HG02973 (cell line): Measurements from ENCODE around the gene MMP27.
"Not testable (repeated sequence)": the region's sequence is repeated elsewhere in the genome, so short reads cannot be mapped to it uniquely, and the experiment has no call there.

ENCODE experiments used
- ATAC-seq: cut with Tn5 transposase; IDR thresholded peaks from one replicate; pipeline ENCODE4 v1.9.1; 2021; ENCODE audit warnings: moderate library complexity; ENCODE audit not compliant: unreplicated experiment

The MMP27 gene

GRCh38 chr11:102705626-102706025, at the start of gene MMP27:
Gene MMP27 (minus strand): TSS chr11:102705769. CDS start chr11:102705714, 55 bp downstream.
- ATAC-seq = no peak

GRCh38 chr11:102753267-102753666, 47.7 kb upstream of the MMP27 start:
- no peak for ATAC-seq

DNA sequence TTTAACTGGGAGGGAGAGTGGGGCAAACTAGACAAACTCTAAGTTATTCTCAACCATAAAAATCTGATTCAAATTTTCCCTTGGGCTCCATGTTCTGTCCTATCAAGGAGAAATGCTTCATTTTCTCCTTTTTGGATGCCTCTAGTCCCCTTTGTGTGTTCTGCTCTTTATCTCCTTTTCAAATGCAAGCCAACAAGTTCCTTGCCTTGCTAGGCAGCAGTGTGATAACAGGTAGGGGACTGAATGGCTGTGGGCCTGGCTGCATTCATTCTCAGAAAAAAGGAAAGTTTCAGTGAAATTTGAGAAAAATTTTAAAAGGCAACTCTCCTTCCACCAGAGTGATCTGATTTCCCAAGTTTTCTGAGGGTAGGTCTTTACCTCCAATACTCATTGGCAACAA, 46.1 kb upstream of the MMP27 start:
- no peak for ATAC-seq

GRCh38 chr11:102749101-102749722, 43.6 kb upstream of the MMP27 start:
- ATAC-seq = no peak

DNA sequence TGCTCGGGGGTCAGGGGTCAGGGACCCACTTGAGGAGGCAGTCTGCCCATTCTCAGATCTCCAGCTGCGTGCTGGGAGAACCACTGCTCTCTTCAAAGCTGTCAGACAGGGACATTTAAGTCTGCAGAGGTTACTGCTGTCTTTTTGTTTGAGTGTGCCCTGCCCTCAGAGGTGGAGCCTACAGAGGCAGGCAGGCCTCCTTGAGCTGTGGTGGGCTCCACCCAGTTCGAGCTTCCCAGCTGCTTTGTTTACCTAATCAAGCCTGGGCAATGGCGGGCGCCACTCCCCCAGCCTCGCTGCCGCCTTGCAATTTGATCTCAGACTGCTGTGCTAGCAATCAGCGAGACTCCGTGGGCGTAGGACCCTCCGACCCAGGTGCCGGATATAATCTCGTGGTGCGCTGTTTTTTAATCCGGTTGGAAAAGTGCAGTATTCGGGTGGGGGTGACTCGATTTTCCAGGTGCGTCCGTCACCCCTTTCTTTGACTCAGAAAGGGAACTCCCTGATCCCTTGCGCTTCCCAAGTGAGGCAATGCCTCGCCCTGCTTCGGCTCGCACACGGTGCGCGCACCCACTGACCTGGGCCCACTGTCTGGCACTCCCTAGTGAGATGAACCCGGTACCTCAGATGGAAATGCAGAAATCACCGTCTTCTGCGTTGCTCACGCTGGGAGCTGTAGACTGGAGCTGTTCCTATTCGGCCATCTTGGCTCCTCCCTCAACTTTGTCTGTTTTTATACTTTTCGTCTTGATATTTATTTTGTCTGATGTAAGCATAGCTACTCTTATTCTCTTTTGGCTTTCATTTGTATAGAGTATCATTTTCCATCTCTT, 41.4 kb upstream of the MMP27 start:
- ATAC-seq = not testable (repeated sequence)

DNA sequence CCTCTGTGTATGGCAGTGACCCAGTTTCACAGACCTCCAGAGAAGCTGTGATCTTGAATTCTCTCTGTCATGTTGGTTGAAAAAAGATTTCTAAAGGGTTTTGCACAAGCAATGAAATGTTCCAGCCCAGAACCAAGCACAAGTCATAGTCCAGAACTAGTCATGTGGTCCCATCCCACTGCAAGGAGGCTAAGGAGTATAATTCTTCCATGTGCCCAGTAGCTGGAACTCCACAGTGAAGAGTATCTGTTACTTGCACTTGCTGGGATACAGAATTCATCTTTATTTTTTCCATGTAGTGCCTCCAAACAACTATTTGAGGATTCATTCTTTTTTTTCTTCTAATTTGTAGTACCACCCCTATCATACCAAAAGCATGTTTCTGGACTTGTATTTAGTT, 29.1 kb upstream of the MMP27 start:
- no peak for ATAC-seq

DNA sequence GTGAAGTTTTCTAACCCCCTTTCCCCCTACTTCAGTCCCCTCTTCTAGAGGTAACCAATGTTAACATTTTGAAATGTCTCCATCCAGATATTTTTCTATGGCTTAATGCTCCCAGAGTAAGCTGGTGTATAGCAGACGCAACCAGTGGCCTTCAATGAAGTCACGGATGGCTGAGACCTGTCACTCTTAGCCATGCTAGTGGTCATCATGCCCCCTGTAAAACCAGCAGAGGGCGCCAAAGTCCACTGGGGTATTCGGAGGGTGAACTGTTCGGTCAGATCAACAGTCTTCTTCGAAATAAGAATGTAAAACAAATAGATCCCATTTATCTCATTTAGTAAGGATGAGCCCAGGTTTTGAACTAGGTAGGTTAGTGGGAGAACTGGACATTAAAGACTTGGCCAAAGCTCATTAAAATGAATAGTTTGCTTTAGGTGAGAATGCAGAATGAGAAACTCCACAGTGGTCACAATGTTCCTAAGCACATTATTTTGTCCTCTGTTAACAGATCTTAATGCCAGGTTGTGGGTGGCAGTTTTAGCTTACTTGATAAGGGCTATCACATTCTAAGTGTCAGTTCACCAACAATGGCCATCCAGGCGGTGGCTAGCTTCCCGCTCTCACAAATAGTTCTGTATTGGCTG, 27.8 kb upstream of the MMP27 start:
- ATAC-seq = peak; percentile 90

GRCh38 chr11:102730944-102731343, 25.4 kb upstream of the MMP27 start:
- ATAC-seq = not testable (repeated sequence)

- ATAC-seq = no peak
Measured at GRCh38 chr11:102729849-102730815, 24.6 kb upstream of the MMP27 start.

DNA sequence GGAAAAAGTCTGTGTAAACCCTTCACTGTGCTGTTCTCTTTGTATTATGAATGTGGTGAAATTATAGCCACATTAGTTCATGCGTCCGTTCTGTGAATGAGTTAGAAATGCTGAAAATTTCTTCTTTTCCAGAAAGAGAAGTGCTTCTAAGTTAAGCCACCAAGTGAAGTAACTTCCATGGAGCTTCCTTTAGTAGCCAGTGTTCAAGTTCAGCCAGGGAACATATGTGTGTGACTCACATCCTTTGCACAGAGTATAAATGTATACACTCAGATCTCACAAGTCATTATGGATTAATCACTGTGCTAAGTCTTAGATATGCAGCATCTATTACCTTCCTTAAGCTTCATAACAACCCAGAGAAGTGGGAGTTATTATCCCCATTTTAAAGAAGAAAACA, 22.3 kb upstream of the MMP27 start:
- ATAC-seq = no peak

DNA sequence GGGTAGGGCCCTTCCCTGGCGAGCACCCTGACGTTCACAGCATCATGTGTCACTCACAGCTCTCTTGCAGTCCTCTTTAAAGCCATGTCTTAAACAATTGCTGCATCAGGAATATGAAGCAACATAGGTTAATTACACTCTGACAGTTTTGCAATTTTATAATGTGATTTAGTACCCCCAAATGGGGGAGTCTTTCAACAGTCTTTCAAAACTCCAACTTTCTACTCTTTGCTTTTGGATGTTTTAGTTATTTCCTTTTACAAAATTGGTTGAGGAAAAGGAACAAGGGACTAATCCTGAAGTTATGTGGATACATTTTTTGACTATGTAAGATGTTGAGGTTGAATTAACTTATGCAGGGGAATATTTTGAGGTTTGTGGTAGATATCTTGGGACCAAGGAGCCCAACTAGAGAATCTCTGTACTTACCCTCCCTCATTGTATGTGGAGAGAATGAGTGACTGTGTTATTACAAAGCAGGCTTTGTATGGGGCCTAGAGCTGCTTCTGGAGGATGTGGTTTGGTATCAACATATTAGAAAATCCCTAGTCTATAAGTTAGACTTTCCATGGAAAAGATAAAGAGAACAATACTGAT, 19.4 kb upstream of the MMP27 start, which contains the start of gene MMP8:
MMP8 (minus strand) TSS at position 51 of the 597 bp plus-strand sequence. CDS start 99 bp downstream, outside the sequence.
- no peak for ATAC-seq

DNA sequence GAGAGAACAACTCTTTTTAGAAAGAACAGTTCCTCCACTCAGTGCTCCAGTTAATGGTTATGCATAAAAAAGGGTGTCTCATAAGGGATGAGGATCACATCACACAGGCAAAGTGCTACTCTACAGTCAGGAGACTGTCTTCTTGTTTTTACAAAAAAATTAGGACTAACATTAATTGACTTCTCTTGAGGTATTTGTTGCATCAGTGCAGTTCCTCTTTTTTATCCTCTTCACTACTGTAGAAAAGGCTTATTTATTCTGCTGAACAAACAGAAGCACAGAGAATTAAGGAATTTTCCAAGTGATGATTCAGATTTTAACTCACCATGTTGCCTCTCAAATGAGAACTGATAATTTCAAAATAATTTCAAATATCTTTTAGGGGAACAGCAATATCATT, 17.3 kb upstream of the MMP27 start:
- ATAC-seq = no peak

GRCh38 chr11:102719620-102720277, 14.2 kb upstream of the MMP27 start:
- ATAC-seq = no peak

DNA sequence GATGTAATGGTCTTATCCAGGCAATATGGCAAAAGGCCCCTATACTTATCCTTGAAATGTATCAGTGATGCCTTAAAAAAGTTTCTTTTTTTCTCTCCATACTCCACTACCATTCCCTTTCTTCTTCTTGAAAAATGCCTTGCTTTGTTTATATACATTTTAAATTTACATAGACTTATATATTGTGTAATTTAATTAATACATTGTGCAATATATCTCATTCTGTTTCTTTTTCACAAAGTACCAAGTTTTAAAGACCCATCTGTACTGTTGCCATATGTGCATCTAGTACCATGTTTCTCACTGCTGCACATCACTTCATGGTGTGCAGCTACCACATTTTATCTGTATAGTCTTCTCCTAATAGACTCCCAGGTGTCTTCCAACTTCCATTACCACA, 11.7 kb upstream of the MMP27 start:
- ATAC-seq = no peak

GRCh38 chr11:102716527-102716926, 11.0 kb upstream of the MMP27 start:
- ATAC-seq = peak; percentile 73

DNA sequence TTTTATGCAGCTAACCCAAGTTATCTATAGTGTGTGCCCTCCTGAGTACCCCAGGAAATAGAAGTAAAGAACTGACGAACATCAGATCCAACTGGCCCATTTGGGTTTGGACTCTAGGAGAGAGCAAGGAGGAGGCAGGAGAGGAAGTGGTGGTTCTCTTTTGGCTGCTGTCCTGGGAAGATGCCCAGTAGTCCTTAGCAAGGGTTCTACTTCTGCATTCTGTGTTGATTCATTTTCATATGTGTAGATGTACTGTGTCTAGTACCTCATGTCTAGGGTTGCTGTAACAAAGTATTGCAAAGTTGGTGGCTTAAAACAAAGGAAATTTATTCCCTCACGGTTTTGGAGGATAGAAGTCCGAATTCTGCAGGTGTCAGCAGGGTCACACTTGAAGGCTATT, 6.6 kb upstream of the MMP27 start:
- no peak for ATAC-seq

- ATAC-seq = no peak
Measured at GRCh38 chr11:102709201-102709945, 3.8 kb upstream of the MMP27 start.

- ATAC-seq = no peak
Measured at GRCh38 chr11:102708654-102709053, 3.1 kb upstream of the MMP27 start.

GRCh38 chr11:102704841-102705240, 728 bp downstream of the MMP27 start:
- ATAC-seq = no peak
